IMR-90 (cell line): ENCODE results near the gene NXF1.

Experiments
- CEBPB ChIP-seq: IDR thresholded peaks from 2 replicates; pipeline ENCODE4 v1.6.1; 2012; ENCODE audit warnings: low read depth, low read length, improper control_type of control experiment
- CHD1 ChIP-seq: IDR thresholded peaks from 2 replicates; pipeline ENCODE4 v1.6.1; 2012; ENCODE audit warnings: low read depth, low read length, improper control_type of control experiment
- FOS ChIP-seq: fragments of 150-350 bp; IDR thresholded peaks from 2 replicates; pipeline ENCODE4 v1.6.1; 2016; ENCODE audit warnings: low read depth, low read length
- MAFK ChIP-seq: IDR thresholded peaks from 2 replicates; pipeline ENCODE4 v1.6.1; 2012; ENCODE audit warnings: low read depth, low read length, improper control_type of control experiment
- MXI1 ChIP-seq: IDR thresholded peaks from 2 replicates; pipeline ENCODE4 v1.6.1; 2012; ENCODE audit warnings: low read depth, mild to moderate bottlenecking, low read length, moderate library complexity, borderline replicate concordance
- NFE2L2 ChIP-seq: fragments of 150-350 bp; IDR thresholded peaks from 2 replicates; pipeline ENCODE4 v1.6.1; 2016; ENCODE audit warnings: low read depth, mild to moderate bottlenecking, low read length
- POLR2A ChIP-seq: IDR thresholded peaks from 2 replicates; pipeline ENCODE4 v1.6.1; 2012; ENCODE audit warnings: mild to moderate bottlenecking, low read depth, low read length
- RAD21 ChIP-seq: IDR thresholded peaks from 2 replicates; pipeline ENCODE4 v1.6.1; 2012; ENCODE audit warnings: low read length, improper control_type of control experiment
- RCOR1 ChIP-seq: IDR thresholded peaks from 2 replicates; pipeline ENCODE4 v1.6.1; 2012; ENCODE audit warnings: mild to moderate bottlenecking, low read length, improper control_type of control experiment; ENCODE audit not compliant: insufficient replicate concordance
- RFX5 ChIP-seq: IDR thresholded peaks from 2 replicates; pipeline ENCODE4 v1.8.0; 2012; ENCODE audit warnings: low read depth, mild to moderate bottlenecking, low read length, moderate library complexity
- SMC3 ChIP-seq: fragments of 150-350 bp; IDR thresholded peaks from 2 replicates; pipeline ENCODE4 v1.6.1; 2016; ENCODE audit warnings: low read depth, mild to moderate bottlenecking, antibody characterized with exemption, low read length, moderate library complexity
- TF ChIP-seq, protein P1 (sequence below): conservative IDR thresholded peaks from 2 replicates; pipeline ENCODE4 v1.5.1; 2012; ENCODE audit warnings: mild to moderate bottlenecking, low read depth, low read length, improper control_type of control experiment
- TF ChIP-seq, protein P2 (sequence below): fragments of 150-350 bp; IDR thresholded peaks from 2 replicates; pipeline ENCODE4 v1.6.1; 2016; ENCODE audit warnings: low read depth, mild to moderate bottlenecking, low read length, moderate library complexity, borderline replicate concordance
- TF ChIP-seq, protein P3 (sequence below): fragments of 150-350 bp; IDR thresholded peaks from 2 replicates; pipeline ENCODE4 v1.6.1; 2017; ENCODE audit warnings: mild to moderate bottlenecking, antibody characterized with exemption, low read length, low read depth

DNA sequence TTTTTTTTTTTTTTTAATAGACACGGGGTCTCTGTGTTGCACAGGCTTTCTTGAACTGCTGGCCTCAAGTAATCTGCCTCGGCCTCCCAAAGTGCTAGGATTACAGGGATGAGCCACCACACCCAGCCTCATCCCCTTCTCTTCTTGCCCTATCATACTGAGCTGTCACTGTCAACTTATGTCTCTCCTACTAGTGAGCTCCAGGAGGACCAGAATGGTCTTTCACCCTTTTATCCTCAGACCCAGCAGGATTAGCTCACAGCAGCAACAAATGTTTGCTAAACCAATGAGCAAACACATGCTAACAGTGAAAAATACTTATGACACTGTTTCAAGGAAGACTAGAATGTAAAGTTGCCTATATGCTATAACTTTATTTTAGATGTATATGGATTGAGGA, 6.4 kb upstream of the NXF1 start:
- TF ChIP-seq MXI1 = no peak
- TF ChIP-seq, protein P1, sequence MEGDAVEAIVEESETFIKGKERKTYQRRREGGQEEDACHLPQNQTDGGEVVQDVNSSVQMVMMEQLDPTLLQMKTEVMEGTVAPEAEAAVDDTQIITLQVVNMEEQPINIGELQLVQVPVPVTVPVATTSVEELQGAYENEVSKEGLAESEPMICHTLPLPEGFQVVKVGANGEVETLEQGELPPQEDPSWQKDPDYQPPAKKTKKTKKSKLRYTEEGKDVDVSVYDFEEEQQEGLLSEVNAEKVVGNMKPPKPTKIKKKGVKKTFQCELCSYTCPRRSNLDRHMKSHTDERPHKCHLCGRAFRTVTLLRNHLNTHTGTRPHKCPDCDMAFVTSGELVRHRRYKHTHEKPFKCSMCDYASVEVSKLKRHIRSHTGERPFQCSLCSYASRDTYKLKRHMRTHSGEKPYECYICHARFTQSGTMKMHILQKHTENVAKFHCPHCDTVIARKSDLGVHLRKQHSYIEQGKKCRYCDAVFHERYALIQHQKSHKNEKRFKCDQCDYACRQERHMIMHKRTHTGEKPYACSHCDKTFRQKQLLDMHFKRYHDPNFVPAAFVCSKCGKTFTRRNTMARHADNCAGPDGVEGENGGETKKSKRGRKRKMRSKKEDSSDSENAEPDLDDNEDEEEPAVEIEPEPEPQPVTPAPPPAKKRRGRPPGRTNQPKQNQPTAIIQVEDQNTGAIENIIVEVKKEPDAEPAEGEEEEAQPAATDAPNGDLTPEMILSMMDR = no peak
- no peak for TF ChIP-seq RCOR1
- TF ChIP-seq FOS = no peak
- TF ChIP-seq CEBPB = no peak
- TF ChIP-seq POLR2A = no peak
- TF ChIP-seq MAFK = no peak
- TF ChIP-seq RFX5 = no peak
- TF ChIP-seq, protein P2, sequence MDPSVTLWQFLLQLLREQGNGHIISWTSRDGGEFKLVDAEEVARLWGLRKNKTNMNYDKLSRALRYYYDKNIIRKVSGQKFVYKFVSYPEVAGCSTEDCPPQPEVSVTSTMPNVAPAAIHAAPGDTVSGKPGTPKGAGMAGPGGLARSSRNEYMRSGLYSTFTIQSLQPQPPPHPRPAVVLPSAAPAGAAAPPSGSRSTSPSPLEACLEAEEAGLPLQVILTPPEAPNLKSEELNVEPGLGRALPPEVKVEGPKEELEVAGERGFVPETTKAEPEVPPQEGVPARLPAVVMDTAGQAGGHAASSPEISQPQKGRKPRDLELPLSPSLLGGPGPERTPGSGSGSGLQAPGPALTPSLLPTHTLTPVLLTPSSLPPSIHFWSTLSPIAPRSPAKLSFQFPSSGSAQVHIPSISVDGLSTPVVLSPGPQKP = no peak
- TF ChIP-seq SMC3 = no peak
- no peak for TF ChIP-seq NFE2L2
- no peak for TF ChIP-seq RAD21
- no peak for TF ChIP-seq CHD1
- TF ChIP-seq, protein P3, sequence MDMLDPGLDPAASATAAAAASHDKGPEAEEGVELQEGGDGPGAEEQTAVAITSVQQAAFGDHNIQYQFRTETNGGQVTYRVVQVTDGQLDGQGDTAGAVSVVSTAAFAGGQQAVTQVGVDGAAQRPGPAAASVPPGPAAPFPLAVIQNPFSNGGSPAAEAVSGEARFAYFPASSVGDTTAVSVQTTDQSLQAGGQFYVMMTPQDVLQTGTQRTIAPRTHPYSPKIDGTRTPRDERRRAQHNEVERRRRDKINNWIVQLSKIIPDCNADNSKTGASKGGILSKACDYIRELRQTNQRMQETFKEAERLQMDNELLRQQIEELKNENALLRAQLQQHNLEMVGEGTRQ = no peak
